22Rv1 (cell line): ENCODE data around the gene ZNF516.

Source experiments
- CTCF ChIP-seq: fragments of 450-650 bp; IDR thresholded peaks from 2 replicates; pipeline ENCODE4 v1.5.1; 2017; ENCODE audit warnings: mild to moderate bottlenecking
- ZFX ChIP-seq: fragments of 450-650 bp; IDR thresholded peaks from 2 replicates; pipeline ENCODE4 v1.6.1; 2017; ENCODE audit warnings: antibody characterized with exemption, borderline replicate concordance

GRCh38 chr18:76463872-76464271 lies 31.2 kb downstream of the ZNF516 start:
- no peak for TF ChIP-seq CTCF
- no peak for TF ChIP-seq ZFX
